AML-193 (cell line): ENCODE results near the gene BCAN.

Experiments used
- DNase-seq, 2 experiments: peaks; one replicate each; lab custom pipeline; 2025; lab: John Stamatoyannopoulos, UW

Gene BCAN

GRCh38 chr1:156697481-156697880, 55.6 kb downstream of the BCAN start:
- no peak for DNase-seq

GRCh38 chr1:156698995-156699394, 57.1 kb downstream of the BCAN start:
- no peak for DNase-seq

DNA sequence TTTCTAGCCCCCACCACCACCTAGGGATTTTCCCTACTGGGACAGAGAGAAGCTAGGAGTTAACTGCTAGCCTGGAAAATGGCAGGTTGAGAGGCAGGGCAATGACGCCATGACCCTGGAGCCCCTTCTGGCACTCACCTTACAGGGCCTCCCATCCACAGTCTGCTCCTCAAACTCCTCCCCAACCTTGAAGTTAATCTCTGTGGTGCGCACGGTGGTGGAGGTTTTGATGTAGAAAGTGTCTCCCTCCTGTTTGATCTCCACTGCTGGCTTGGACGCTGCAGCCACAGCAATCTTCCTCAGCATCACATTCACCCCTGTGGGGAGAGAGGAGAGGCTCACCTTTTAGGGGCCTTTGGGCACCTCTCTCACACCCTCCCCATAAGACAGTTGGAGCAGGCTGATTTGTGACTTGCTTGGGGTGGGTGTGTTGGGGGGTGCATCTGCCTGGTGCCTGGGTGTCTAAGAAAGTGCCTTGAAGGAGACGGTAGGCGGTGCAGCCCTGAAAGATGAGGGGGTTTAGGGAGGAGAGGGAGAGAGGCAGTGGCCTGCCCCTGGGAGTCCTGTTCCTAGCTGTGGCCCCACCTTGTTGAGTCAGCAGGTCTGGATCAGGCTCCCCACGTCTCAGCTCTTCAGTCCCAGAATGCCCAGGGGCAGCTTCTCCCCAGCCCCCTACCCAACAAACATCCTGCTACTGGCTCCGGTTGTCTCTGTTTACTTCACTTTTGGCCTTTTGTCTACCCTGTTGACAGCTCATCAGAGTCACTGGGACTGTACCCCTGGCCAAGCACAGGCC, 59.0 kb downstream of the BCAN start:
- no peak for DNase-seq

- no peak for DNase-seq
Observed at GRCh38 chr1:156703336-156703735, 61.4 kb downstream of the BCAN start.

DNA sequence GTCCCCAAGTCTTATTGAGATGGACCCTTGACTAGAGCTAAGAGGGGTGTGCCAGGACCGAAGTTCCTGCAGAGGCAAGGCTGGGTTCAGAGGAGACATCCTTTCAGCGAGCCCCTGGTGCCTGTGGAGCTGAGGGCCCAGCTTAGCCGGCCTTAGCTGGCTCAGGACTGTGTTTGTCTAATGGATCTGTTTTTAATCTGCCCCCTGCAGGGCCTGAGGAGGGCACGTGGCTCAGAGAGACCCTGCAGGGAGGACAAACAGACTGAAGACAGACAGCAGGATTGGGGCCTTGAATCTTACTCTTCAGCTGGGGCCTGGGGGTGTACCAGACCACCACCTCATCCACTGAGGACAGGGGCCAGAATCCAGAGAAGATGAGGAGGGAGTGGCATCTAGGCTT, 61.8 kb downstream of the BCAN start:
- DNase-seq = no peak

DNA sequence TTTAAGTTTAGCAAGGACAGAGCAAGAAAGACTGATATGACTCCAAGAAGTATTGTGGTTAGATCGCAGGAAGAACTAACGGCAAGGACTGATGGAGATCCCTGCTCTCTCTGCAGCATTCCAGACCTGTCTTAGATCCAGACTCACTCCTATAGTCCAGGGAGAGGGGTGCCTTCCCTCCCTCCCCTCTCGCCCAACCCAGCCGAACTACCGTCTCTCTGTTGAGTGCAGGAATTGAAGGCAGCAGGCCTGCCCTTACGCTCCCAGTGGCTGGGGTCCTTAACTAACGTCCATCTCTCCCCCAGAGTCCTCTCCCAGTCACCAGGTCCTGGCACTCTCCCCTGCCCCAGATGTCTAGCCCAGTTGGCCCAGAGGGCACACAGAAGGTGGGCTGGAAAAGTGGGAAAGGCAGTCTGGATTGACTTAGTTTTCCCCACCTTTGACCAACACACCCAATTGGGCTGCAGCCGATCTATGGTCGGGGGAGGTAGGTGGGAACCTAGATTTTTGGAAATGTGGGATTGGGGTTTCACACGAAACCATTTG, 62.3 kb downstream of the BCAN start:
- no peak for DNase-seq

GRCh38 chr1:156704930-156705320, 63.0 kb downstream of the BCAN start:
- DNase-seq = no peak

DNA sequence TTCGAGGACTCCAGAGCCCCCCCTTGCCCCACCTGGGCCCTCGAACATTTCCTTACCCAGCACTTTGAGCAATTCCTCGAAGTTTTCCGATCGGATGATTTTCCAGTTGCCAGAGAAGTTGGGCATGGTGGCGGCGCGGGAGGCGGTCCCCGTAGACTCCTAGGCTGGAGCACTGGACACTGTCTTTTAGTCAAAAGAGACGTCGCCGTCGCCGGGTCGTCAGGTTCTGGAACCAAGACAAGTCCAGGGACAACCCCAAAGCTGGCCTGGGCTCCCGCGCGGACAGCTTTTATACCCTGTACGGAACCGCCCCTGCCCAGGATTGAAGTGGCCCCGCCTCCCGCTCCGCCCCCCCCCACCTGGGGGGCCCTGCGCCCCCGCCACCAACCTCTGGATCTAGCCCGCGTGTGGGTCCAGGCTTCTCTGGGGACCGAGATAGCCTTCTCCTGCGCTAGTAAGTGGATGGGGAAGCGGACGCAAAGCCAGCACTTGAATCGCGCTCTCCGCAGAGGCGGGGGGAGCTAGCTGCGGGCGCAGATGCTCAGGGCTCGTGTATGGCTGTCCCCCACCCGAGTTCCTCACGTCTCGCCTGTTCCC, 63.5 kb downstream of the BCAN start, which contains the start of gene CRABP2:
Gene CRABP2 (minus strand): TSS at position 263 of the 597 bp plus-strand sequence. CDS start 137 bp downstream, at position 126.
- DNase-seq = no peak

DNA sequence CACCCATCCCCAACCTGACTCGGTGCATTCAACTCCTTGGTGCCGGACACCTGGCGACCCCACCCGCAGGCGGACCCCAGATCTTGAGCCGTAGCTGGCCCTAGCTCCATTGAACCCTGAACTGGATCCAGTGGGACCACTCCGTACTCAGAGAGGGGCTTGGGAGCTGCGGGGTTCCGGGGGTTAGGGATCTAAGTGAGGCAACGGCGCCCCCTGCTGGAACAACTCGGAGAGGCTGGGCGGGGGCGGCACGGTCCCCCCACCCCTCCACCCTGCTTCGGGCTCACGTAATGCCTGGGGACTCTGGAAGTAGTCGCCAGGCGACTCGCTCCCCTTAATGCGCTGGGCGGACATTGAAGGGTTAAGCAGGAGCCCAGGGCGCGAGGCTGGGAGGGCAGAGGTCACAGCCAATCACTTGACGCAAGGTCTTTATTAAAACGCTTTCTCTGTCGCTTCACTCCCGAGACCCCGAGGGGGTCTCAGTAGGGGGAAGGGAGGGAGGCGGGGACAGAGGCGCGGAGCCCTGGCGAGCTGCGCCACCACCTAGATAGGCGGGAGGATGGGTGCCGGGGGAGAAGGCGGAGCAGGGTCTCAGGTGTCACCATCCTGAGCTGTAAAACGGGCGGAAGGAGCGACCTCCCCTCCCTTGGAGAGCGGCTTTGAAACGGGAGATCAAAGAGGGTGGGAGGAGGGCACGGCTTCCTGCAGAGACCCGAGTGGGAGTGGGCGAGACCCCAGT, 64.2 kb downstream of the BCAN start:
- peak; percentile 15 to 17 for DNase-seq

- DNase-seq = no peak
Observed at GRCh38 chr1:156706657-156707416, 64.9 kb downstream of the BCAN start.

GRCh38 chr1:156707417-156708217, 65.7 kb downstream of the BCAN start:
- no peak for DNase-seq

GRCh38 chr1:156708218-156708661, 66.3 kb downstream of the BCAN start:
- no peak for DNase-seq

GRCh38 chr1:156709031-156709430, 67.1 kb downstream of the BCAN start:
- no peak for DNase-seq
